ENCODE measurements around the gene ACTR1A.
A peak's percentile ranks its signal among the peaks of the same experiment; 100 is the strongest.
"Not testable (repeated sequence)": the region's sequence is repeated elsewhere in the genome, so short reads cannot be mapped to it uniquely, and the experiment has no call there.

Gene ACTR1A

GRCh38 chr10:102515724-102516123 is 13.2 kb upstream of the ACTR1A start:
- no peak for DNase-seq (ENCODE audit: low read depth)

GRCh38 chr10:102514487-102515311 is 12.2 kb upstream of the ACTR1A start:
- DNase-seq (ENCODE audit: low read depth) = no peak

- DNase-seq (ENCODE audit: low read depth) = no peak
These were observed 9.2 kb upstream of the ACTR1A start for GRCh38 chr10:102511583-102512274.

GRCh38 chr10:102509387-102509786 is 6.9 kb upstream of the ACTR1A start:
- no peak for DNase-seq (ENCODE audit: low read depth)

GRCh38 chr10:102508506-102508905 is 6.0 kb upstream of the ACTR1A start:
- DNase-seq (ENCODE audit: low read depth) = no peak

GRCh38 chr10:102507521-102507920 is 5.0 kb upstream of the ACTR1A start:
- no peak for DNase-seq (ENCODE audit: low read depth)

- no peak for DNase-seq (ENCODE audit: low read depth)
These were observed 3.1 kb upstream of the ACTR1A start for GRCh38 chr10:102505462-102506115.

GRCh38 chr10:102504976-102505300 is 2.4 kb upstream of the ACTR1A start:
- no peak for DNase-seq (ENCODE audit: low read depth)

GRCh38 chr10:102504179-102504975 is 1.9 kb upstream of the ACTR1A start:
- DNase-seq (ENCODE audit: low read depth) = peak; percentile 8

- peak; percentile 99 for DNase-seq (ENCODE audit: low read depth)
These were observed 1.0 kb upstream of the ACTR1A start, which contains the start of gene SUFU for GRCh38 chr10:102503264-102504178. SUFU (plus strand) TSS chr10:102503972; CDS start chr10:102504153, 181 bp downstream.

- peak; percentile 97 for DNase-seq (ENCODE audit: low read depth)
These were observed 529 bp downstream of the ACTR1A start for GRCh38 chr10:102502029-102502336.

- no peak for DNase-seq (ENCODE audit: low read depth)
These were observed 1.1 kb downstream of the ACTR1A start for GRCh38 chr10:102501201-102502028.

GRCh38 chr10:102500686-102501085 is 1.8 kb downstream of the ACTR1A start:
- not testable (repeated sequence) for DNase-seq (ENCODE audit: low read depth)

GRCh38 chr10:102499356-102499755 is 3.2 kb downstream of the ACTR1A start:
- no peak for DNase-seq (ENCODE audit: low read depth)

- DNase-seq (ENCODE audit: low read depth) = no peak
These were observed 5.0 kb downstream of the ACTR1A start for GRCh38 chr10:102497545-102497944.

GRCh38 chr10:102493771-102494170 is 8.7 kb downstream of the ACTR1A start:
- no peak for DNase-seq (ENCODE audit: low read depth)

GRCh38 chr10:102492983-102493382 is 9.5 kb downstream of the ACTR1A start:
- DNase-seq (ENCODE audit: low read depth) = no peak

- DNase-seq (ENCODE audit: low read depth) = no peak
These were observed 10.1 kb downstream of the ACTR1A start for GRCh38 chr10:102492344-102492939.

GRCh38 chr10:102491136-102491535 is 11.4 kb downstream of the ACTR1A start:
- no peak for DNase-seq (ENCODE audit: low read depth)
